HUES6 (cell line): ENCODE data around the gene HMG20A.

Experiments
- H3K27ac ChIP-seq: 2 replicates; pipeline ENCODE4 v1.7.0; 2013; ENCODE audit warnings: low read depth, mild to moderate bottlenecking, low read length, inconsistent platforms
- H3K27me3 ChIP-seq: 2 replicates; pipeline ENCODE4 v1.6.1; 2013; ENCODE audit warnings: low read length; ENCODE audit not compliant: control insufficient read depth, insufficient read depth
- H3K36me3 ChIP-seq: 2 replicates; pipeline ENCODE4 v1.6.1; 2013; ENCODE audit warnings: low read length; ENCODE audit not compliant: control insufficient read depth, insufficient read depth
- H3K4me1 ChIP-seq: 2 replicates; pipeline ENCODE4 v1.6.1; 2013; ENCODE audit warnings: low read length; ENCODE audit not compliant: control insufficient read depth, insufficient read depth
- H3K4me3 ChIP-seq: 2 replicates; pipeline ENCODE4 v1.5.1; 2013; ENCODE audit warnings: low read depth, low read length
- H3K9ac ChIP-seq: one replicate; pipeline ENCODE4 v1.6.1; 2013; ENCODE audit warnings: mild to moderate bottlenecking, low read length
- H3K9me3 ChIP-seq: 2 replicates; pipeline ENCODE4 v1.6.1; 2013; ENCODE audit warnings: low read depth, low read length; ENCODE audit not compliant: control insufficient read depth, insufficient read depth

The HMG20A gene

DNA sequence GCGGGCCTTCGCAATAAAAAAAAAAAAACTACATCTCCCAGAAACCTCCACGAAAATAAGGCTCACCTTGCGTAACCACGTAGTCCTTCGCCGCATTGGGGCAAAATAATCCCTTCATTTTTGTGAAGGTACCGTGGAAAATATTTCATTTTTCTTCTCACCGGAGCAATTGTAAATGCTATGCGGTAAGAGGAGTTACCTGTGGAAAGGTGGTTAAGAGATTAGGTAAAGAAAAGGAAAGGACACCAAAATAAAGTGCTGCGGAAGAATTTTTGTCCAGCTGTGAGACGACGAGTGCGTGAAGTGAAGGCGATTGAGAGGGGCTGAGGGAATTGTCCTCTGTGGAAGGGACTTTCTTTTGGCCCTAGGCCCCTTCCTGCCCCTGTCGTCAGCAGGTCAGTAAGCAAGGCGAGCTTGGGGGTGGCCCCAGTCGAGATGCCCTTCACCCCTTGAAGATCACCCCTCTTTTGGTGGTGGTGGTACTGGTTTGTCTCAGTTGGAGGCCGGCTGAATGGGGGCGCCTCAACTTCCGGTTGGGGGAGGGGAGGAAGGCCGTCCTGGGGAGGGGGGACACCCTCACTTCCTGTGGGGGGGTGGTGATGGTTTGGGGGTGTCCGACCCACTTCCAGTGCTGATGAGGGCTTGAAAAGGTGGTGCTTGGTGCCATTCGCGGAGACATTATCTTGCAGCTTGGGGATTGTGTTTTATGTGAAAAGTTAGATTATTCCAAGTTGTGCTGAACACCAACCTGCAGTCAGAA lies at the start of gene HMG20A:
Gene HMG20A, plus strand, starts transcription at position 279 of the 760 bp plus-strand sequence. CDS start 37,520 bp downstream, outside the sequence.
- peaks cover 28% of the 10 kb centered on the region for H3K4me1 ChIP-seq
- peak within 1 kb of the TSS; percentile 76 for H3K27ac ChIP-seq
- peak within 1 kb of the TSS; percentile 92 for H3K4me3 ChIP-seq
- no peaks in the 10 kb centered on the region for H3K9me3 ChIP-seq
- peak within 1 kb of the TSS; percentile 87 for H3K9ac ChIP-seq
- H3K36me3 ChIP-seq = no peaks in the 10 kb centered on the region
- H3K27me3 ChIP-seq = peaks cover 13% of the 10 kb centered on the region; the same call in 1 of the 2 replicates

DNA sequence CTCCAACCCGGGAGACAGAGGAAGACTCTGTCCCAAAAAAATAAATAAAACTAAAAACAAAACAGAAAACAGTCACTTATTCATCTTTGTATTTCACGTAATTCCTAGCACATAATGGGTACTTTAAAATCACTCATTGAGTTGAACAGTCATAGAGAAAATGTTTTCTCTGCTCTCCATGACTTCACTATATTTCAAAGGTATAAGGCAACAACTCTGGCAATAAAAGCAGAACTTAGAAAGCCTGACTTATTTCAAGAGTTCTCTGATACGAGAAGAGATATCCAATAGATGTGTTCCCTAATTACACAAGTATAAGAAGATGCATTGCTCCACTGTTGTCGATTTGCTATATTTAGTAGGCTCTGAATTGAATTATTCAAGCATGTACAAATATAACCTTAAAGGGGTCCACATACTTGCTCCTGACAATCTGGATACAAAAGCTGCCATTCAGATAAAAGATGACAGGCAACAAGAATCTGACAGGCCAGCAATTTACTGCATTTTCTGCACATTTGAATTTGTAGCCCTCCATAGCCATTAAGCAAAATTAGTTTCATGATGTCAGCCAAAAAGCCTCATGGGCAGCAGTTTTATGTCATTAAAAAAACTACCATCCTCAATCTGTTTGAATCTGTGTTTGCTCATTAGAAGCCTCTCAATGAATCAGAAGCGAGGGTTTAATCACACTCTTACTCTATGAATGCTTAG lies 48.7 kb upstream of the HMG20A start:
- Histone ChIP-seq H3K27me3 (no peaks in the 10 kb centered on the region), H3K4me3 (no peak overlapping the region), H3K9me3 (no peaks in the 10 kb centered on the region), H3K27ac (no peak overlapping the region), H3K4me1 (0 out of 2 replicates have a peak, but pooled peaks cover 3% of the 10 kb centered on the region), H3K9ac (no peak overlapping the region), H3K36me3 (no peaks in the 10 kb centered on the region)

DNA sequence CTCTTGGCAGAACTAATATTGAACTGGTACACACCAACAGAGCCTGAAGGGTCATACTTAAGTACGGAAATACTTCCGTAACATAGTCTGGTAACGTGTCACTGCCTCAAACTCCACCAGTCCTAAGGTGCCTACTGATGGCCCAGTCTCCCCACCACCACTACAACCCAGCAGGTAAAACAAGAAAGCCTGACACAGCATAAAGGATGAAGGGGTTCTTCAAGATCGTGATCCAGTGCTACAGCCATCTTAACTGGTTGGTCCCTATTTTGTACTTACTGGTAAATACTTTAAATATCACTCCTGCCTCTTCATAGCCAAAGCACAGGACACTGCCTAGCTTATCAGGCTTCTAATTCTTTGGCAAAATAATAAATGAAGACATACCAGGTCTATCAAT lies 47.2 kb upstream of the HMG20A start:
- Histone ChIP-seq H3K9ac (no peak overlapping the region), H3K4me1 (0 out of 2 replicates have a peak, but pooled peaks cover 3% of the 10 kb centered on the region), H3K27ac (no peak overlapping the region), H3K9me3 (no peaks in the 10 kb centered on the region), H3K27me3 (no peaks in the 10 kb centered on the region), H3K36me3 (no peaks in the 10 kb centered on the region), H3K4me3 (no peak overlapping the region)

DNA sequence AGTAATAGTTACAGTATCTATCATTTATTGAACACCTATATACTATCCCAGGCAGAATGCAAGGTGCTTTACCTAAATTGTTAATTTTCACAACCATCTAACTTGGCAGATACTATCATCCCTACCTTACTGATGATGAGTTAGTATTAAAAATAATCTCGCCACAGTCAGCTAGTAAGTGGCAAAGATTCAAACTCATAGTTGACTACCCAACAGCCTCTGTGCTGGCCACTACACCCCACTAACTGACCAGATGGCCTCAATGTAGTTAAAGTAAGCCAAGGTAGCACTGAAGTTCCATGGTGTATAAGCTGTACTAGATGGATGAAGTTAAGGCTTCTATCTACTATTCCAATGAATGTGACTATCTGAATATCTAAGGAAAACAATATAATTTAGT lies 45.6 kb upstream of the HMG20A start:
- Histone ChIP-seq H3K9ac (no peak overlapping the region), H3K27me3 (no peaks in the 10 kb centered on the region), H3K36me3 (no peaks in the 10 kb centered on the region), H3K27ac (no peak overlapping the region), H3K9me3 (no peaks in the 10 kb centered on the region), H3K4me3 (no peak overlapping the region), H3K4me1 (no peaks in the 10 kb centered on the region)

DNA sequence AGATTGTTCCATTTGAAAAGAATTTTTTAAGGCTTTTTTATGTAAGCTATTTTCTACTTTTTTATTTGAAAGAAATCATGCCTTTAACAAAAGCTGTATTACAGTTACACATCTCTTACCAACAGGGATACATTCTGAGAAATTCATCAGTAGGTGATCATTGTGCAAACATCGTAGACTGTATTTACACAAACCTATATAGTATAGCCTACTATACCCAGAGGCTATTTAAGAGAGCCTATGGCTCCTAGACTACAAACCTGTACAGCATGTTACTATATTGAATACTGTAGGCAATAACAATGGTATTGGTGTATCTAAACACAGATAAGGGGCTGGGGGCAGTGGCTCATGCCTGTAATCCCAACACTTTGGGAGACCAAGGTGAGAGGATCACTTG lies 43.9 kb upstream of the HMG20A start:
- Histone ChIP-seq H3K27ac (no peak overlapping the region), H3K27me3 (no peaks in the 10 kb centered on the region), H3K9ac (no peak overlapping the region), H3K4me3 (no peak overlapping the region), H3K4me1 (no peaks in the 10 kb centered on the region), H3K9me3 (no peaks in the 10 kb centered on the region), H3K36me3 (no peaks in the 10 kb centered on the region)

DNA sequence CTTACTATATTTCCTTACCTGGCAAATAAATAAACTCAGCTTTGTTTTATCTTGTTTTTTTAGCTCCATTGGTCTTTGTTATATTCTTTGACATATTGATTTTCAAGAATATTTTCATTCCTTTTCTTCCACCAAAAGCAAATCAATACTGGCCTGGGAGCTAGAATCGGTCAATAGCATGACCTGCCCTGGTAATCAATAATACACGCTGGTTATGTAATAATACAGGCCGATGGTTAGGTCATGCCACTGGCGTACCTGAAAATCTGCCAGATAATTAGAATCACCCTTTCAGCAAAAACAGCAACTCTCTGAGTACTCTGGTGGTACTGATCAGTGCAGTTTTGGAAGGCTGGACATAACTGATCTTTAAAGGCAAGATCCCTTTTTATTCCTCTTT lies 40.7 kb upstream of the HMG20A start:
- H3K27me3 ChIP-seq = no peaks in the 10 kb centered on the region
- no peaks in the 10 kb centered on the region for H3K9me3 ChIP-seq
- H3K36me3 ChIP-seq = no peaks in the 10 kb centered on the region
- H3K4me3 ChIP-seq = no peak overlapping the region
- no peak overlapping the region for H3K27ac ChIP-seq
- H3K4me1 ChIP-seq = no peaks in the 10 kb centered on the region
- no peak overlapping the region for H3K9ac ChIP-seq

DNA sequence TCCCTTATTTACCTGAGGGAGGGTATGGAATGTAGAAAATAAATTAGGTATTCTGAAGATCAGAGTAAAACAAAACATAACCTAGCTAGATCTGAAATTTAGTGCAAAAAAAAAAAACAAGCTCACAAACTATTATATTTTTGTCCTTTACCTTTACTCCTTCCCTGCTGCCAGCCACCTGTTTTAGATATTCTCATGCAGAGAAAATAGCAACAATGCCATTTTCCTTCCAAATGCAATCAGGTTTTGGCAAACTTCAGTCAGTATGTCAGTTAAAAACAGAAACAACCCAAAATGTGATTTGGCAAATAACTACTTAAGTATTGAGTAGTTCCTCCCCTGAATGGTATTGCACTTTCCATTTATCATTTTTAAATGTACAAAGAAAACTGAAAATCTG lies 36.6 kb upstream of the HMG20A start:
- Histone ChIP-seq H3K4me3 (no peak overlapping the region), H3K9me3 (no peaks in the 10 kb centered on the region), H3K36me3 (no peaks in the 10 kb centered on the region), H3K4me1 (no peaks in the 10 kb centered on the region), H3K9ac (no peak overlapping the region), H3K27ac (no peak overlapping the region), H3K27me3 (no peaks in the 10 kb centered on the region)

DNA sequence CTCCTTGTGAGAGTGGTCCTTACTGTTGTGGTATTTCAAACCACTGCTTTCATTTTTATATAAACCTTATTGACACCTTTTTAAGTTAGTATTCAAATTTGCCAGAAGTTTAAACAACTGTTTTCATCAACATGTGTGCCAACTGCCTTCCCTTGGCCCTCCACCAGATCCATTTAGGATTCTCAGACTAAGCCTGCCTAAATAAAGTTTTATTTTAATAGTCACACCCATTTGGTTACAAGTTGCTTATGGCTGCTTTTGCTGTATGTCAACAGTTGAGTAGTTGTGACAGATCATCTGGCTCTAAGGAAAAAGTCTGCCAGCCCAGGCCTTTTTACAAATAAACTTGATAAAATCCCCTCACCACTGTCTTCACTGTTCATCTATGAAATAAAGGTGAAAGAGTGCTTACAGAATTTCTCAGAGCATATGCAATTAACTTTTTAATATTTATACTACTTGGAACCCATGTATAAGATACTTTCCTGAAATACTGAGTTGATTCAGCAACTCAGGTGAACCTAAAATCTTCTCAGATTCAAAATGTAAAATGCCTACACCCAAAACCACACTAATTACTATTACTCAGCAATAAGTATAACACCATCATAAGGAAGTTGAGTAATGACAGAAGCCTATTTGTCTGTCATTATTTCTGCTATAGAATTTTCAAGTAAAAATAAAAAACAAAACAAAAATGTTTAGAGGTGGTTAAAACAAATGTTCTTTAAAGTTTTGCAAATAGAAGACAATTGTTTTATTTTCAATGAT lies 35.9 kb upstream of the HMG20A start:
- Histone ChIP-seq H3K27ac (no peak overlapping the region), H3K9me3 (no peaks in the 10 kb centered on the region)

DNA sequence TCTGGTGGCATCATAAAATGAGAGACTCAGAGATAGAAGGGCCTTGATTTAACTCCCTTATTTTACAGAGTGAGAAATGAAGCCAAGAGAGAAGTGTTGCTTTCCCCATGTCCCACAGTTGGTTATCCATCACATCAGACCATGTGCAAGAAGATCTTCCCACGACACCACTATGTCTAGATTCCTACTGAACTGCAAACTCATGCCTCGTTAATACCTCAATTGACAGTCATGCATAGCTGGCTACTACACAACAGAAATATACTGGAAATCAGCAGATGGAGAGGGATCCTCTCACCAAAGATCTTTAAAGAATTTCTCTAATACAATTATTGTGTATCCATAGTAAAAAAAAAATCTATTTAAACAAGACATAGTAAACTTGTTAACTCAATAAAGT lies 34.1 kb upstream of the HMG20A start:
- Histone ChIP-seq H3K27me3 (no peaks in the 10 kb centered on the region), H3K4me1 (no peaks in the 10 kb centered on the region), H3K9me3 (no peaks in the 10 kb centered on the region), H3K36me3 (no peaks in the 10 kb centered on the region), H3K27ac (no peak overlapping the region), H3K9ac (no peak overlapping the region), H3K4me3 (no peak overlapping the region)

More for the DNA sequence above, 35.9 kb upstream of the HMG20A start:
- Histone ChIP-seq H3K36me3 (no peaks in the 10 kb centered on the region), H3K9ac (no peak overlapping the region), H3K27me3 (no peaks in the 10 kb centered on the region), H3K4me3 (no peak overlapping the region), H3K4me1 (no peaks in the 10 kb centered on the region)

DNA sequence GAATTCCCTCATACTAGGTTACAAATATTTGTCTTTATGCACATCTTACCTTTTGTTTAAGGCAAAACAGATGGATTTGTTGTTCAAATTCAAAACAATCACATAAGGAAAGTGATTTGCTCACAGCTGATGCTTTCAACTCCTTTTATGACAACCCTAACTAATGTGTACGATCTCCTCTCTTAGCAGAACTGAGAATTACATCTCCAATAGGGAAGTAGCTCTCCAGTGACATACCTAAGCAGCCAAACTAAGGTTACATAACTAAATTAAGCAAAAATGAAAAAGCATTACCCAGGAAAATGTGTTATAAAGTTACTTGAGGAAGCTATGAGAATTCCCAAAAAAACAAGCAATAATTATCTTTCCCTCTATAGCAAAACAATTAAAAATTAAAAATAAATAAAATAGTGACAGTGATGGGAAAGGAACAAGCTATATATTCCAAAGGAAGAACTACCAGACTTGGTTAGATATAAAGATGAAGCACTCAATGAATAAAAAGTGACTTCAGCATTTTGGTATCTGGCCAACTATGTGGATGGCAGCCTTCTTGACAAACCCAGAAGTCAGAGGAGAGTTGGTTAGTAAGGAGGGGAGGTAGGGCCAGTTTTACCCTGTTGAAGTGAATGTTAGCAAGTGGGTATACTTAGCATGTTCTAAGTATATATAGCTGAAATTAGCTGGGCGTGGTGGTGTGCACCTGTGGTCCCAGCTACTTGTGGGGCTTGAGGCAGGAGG lies 33.2 kb upstream of the HMG20A start:
- no peaks in the 10 kb centered on the region for H3K36me3 ChIP-seq
- no peak overlapping the region for H3K4me3 ChIP-seq
- no peak overlapping the region for H3K9ac ChIP-seq
- no peak overlapping the region for H3K27ac ChIP-seq
- H3K4me1 ChIP-seq = no peaks in the 10 kb centered on the region
- H3K27me3 ChIP-seq = no peaks in the 10 kb centered on the region
- H3K9me3 ChIP-seq = no peaks in the 10 kb centered on the region
